SK-N-SH (cell line): ENCODE results near the gene DTNBP1. TPM values are rescaled to one million over a fixed set of nuclear protein-coding genes. Genes with fewer than 3 reads are reported as not detected.

Experiments used
- CTCF ChIA-PET: fragments of 300-600, 350-600 bp; formaldehyde crosslinking; extraction: SDS; loops from one replicate; lab custom pipeline; 2021; lab: Yijun Ruan, JAX
- POLR2A ChIA-PET: fragments of 350-600 bp; sonication (Branson Sonifier 250); formaldehyde crosslinking; extraction: SDS; loops from one replicate; lab custom pipeline; 2020; ENCODE audit warnings: antibody characterized with exemption, inconsistent platforms; lab: Yijun Ruan, JAX
- DNase-seq: peaks from one replicate; pipeline ENCODE4 v3.0.0; 2012
- H2AFZ ChIP-seq: fragments of 200-600 bp; sonication (generic); 2 replicates; pipeline ENCODE4 v1.8.1; 2016; ENCODE audit warnings: antibody characterized with exemption, mild to moderate bottlenecking, low read depth
- H3F3A ChIP-seq: fragments of 200-600 bp; sonication (generic); replicated peaks from 2 replicates; pipeline ENCODE3; 2016; ENCODE audit warnings: antibody characterized with exemption, mild to moderate bottlenecking; ENCODE audit not compliant: insufficient read depth
- H3K27ac ChIP-seq, 2 experiments: fragments of 200-500 bp in 1 of 2; fragments of 200-600 bp in 1 of 2; sonication (Bioruptor generic) in 1 of 2; sonication (generic), shearing (Covaris generic) in 1 of 2; 2 replicates each; pipeline versions ENCODE4 v1.5.1 to v1.6.1; 2014 to 2016; ENCODE audit warnings: low read depth in 2 of 2, inconsistent platforms in 1 of 2, low read length in 1 of 2, mild to moderate bottlenecking in 1 of 2, mixed read lengths in 1 of 2
- H3K27me3 ChIP-seq: fragments of 200-600 bp; sonication (generic), shearing (Covaris generic); 2 replicates; pipeline ENCODE4 v1.6.1; 2016; ENCODE audit warnings: mixed run types; ENCODE audit not compliant: insufficient read depth
- H3K36me3 ChIP-seq, 2 experiments: fragments of 200-500 bp in 1 of 2; fragments of 200-600 bp in 1 of 2; sonication (Bioruptor generic) in 1 of 2; sonication (generic) in 1 of 2; replicated peaks in 1 of 2; 2 replicates each; pipeline versions ENCODE3 to v1.5.1; 2014 to 2016; ENCODE audit warnings: low read length in 1 of 2, mild to moderate bottlenecking in 1 of 2; ENCODE audit not compliant: insufficient read depth in 2 of 2, control insufficient read depth in 1 of 2
- H3K4me1 ChIP-seq, 2 experiments: fragments of 200-500 bp in 1 of 2; fragments of 200-600 bp in 1 of 2; sonication (Bioruptor generic) in 1 of 2; sonication (generic), shearing (Covaris generic) in 1 of 2; 2 replicates each; pipeline versions ENCODE4 v1.5.1 to v1.6.1; 2014 to 2016; ENCODE audit warnings: low read depth in 1 of 2, low read length in 1 of 2, mixed run types in 1 of 2; ENCODE audit not compliant: insufficient read depth in 2 of 2, control insufficient read depth in 1 of 2
- H3K4me2 ChIP-seq: fragments of 200-600 bp; sonication (generic), shearing (Covaris generic); 2 replicates; pipeline ENCODE4 v1.6.1; 2017; ENCODE audit warnings: mixed run types
- H3K4me3 ChIP-seq, 2 experiments: fragments of 200-500 bp in 1 of 2; fragments of 200-600 bp in 1 of 2; sonication (Bioruptor generic) in 1 of 2; sonication (generic), shearing (Covaris generic) in 1 of 2; 2 replicates each; pipeline versions ENCODE4 v1.5.1 to v1.8.1; 2014 to 2016; ENCODE audit warnings: low read depth in 2 of 2, inconsistent platforms in 1 of 2, low read length in 1 of 2, mild to moderate bottlenecking in 1 of 2, mixed read lengths in 1 of 2, moderate library complexity in 1 of 2
- H3K79me2 ChIP-seq: fragments of 200-600 bp; sonication (generic); 2 replicates; pipeline ENCODE4 v1.8.1; 2017; ENCODE audit warnings: mild to moderate bottlenecking; ENCODE audit not compliant: insufficient read depth
- H3K9ac ChIP-seq: fragments of 200-600 bp; sonication (generic); 2 replicates; pipeline ENCODE4 v1.6.1; 2017; ENCODE audit warnings: mixed run types
- H3K9me2 ChIP-seq: fragments of 200-600 bp; sonication (generic); 2 replicates; pipeline ENCODE4 v1.6.1; 2017; ENCODE audit warnings: mixed run types
- H3K9me3 ChIP-seq: fragments of 200-600 bp; sonication (generic); 2 replicates; pipeline ENCODE4 v1.6.1; 2017; ENCODE audit warnings: mixed run types, mild to moderate bottlenecking, moderate library complexity
- H4K20me1 ChIP-seq: fragments of 200-600 bp; sonication (generic); 2 replicates; pipeline ENCODE4 v1.6.1; 2017; ENCODE audit warnings: mild to moderate bottlenecking, mixed run types; ENCODE audit not compliant: insufficient read depth
- EZH2phosphoT487 ChIP-seq: fragments of 200-600 bp; sonication (generic); IDR thresholded peaks from 2 replicates; pipeline ENCODE4 v1.6.1; 2017; ENCODE audit warnings: low read depth, mixed run types, mild to moderate bottlenecking, antibody characterized with exemption, moderate library complexity, borderline replicate concordance
- FOSL2 ChIP-seq: IDR thresholded peaks from 2 replicates; pipeline ENCODE4 v1.4.0; 2012; ENCODE audit warnings: low read depth, mild to moderate bottlenecking, moderate library complexity, borderline replicate concordance
- FOXJ3 ChIP-seq: sonication (generic); formaldehyde crosslinking; IDR thresholded peaks from 2 replicates; pipeline ENCODE4 v1.5.1; 2020; ENCODE audit warnings: mild to moderate bottlenecking, missing genetic modification reagents
- GATA2 ChIP-seq: sonication (generic); formaldehyde crosslinking; IDR thresholded peaks from 2 replicates; pipeline ENCODE4 v1.5.0; 2020; ENCODE audit warnings: mild to moderate bottlenecking, missing genetic modification reagents
- MXI1 ChIP-seq: IDR thresholded peaks from 2 replicates; pipeline ENCODE4 v1.6.1; 2012; ENCODE audit warnings: mild to moderate bottlenecking, low read depth, low read length, improper control_type of control experiment
- RFX5 ChIP-seq: IDR thresholded peaks from 2 replicates; pipeline ENCODE4 v1.6.1; 2012; ENCODE audit warnings: mild to moderate bottlenecking, improper control_type of control experiment, low read length
- TAF1 ChIP-seq: IDR thresholded peaks from 2 replicates; pipeline ENCODE4 v1.6.1; 2012; ENCODE audit warnings: low read depth, mild to moderate bottlenecking, low read length, moderate library complexity, borderline replicate concordance
- TEAD4 ChIP-seq: IDR thresholded peaks from 2 replicates; pipeline ENCODE4 v1.4.0; 2012; ENCODE audit warnings: mild to moderate bottlenecking, borderline replicate concordance; ENCODE audit not compliant: insufficient read depth
- WGBS: methylation state at CpG from one replicate; pipeline ENCODE4 v1.1.6; 2017; ENCODE audit warnings: low lambda C conversion rate; 5-methylcytosine and 5-hydroxymethylcytosine counted together
- polyA plus RNA-seq, 3 experiments: library from polyadenylated mRNA; depleted of rRNA; stranded (reverse); fragments of >200 nt; gene quantifications; 2 replicates each; pipeline ENCODE4 v1.2.3, GENCODE V29; 2012
- TF ChIP-seq, protein P1 (sequence below): IDR thresholded peaks from 2 replicates; pipeline ENCODE4 v1.6.1; 2012; ENCODE audit warnings: mild to moderate bottlenecking, low read depth, low read length, moderate library complexity
- TF ChIP-seq, protein P2 (sequence below): fragments of 150-350 bp; IDR thresholded peaks from 2 replicates; pipeline ENCODE4 v1.6.1; 2017; ENCODE audit warnings: antibody characterized with exemption, low read length, low read depth, borderline replicate concordance
- TF ChIP-seq, protein P3 (sequence below): IDR thresholded peaks from 2 replicates; pipeline ENCODE4 v1.4.0; 2012; ENCODE audit warnings: low read depth, borderline replicate concordance

The DTNBP1 gene
- polyA plus RNA-seq, 1 of the 3 experiments (the other 2 are of a cell fraction), result 19.7 TPM

DNA sequence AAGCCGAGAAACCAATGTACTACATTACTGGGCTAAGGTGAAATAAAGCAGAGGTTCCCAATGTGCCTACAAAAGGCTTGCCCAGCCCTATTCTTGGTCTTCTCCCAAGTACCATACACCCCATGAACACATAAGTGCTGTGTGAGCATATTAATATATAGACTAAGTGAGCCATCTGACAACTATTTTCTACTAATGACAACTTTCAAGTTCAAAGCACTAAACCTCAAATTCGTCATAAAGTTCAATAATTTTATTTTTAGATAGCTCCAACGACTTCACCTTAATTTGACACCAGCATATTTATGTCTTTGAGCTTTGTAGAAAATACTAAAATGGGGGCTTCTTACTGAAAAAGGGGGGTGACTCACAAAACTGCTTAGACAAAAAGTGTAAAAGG lies 6.7 kb downstream of the DTNBP1 start (continued):
- TF ChIP-seq, protein P1, sequence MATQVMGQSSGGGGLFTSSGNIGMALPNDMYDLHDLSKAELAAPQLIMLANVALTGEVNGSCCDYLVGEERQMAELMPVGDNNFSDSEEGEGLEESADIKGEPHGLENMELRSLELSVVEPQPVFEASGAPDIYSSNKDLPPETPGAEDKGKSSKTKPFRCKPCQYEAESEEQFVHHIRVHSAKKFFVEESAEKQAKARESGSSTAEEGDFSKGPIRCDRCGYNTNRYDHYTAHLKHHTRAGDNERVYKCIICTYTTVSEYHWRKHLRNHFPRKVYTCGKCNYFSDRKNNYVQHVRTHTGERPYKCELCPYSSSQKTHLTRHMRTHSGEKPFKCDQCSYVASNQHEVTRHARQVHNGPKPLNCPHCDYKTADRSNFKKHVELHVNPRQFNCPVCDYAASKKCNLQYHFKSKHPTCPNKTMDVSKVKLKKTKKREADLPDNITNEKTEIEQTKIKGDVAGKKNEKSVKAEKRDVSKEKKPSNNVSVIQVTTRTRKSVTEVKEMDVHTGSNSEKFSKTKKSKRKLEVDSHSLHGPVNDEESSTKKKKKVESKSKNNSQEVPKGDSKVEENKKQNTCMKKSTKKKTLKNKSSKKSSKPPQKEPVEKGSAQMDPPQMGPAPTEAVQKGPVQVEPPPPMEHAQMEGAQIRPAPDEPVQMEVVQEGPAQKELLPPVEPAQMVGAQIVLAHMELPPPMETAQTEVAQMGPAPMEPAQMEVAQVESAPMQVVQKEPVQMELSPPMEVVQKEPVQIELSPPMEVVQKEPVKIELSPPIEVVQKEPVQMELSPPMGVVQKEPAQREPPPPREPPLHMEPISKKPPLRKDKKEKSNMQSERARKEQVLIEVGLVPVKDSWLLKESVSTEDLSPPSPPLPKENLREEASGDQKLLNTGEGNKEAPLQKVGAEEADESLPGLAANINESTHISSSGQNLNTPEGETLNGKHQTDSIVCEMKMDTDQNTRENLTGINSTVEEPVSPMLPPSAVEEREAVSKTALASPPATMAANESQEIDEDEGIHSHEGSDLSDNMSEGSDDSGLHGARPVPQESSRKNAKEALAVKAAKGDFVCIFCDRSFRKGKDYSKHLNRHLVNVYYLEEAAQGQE, result no peak

DNA sequence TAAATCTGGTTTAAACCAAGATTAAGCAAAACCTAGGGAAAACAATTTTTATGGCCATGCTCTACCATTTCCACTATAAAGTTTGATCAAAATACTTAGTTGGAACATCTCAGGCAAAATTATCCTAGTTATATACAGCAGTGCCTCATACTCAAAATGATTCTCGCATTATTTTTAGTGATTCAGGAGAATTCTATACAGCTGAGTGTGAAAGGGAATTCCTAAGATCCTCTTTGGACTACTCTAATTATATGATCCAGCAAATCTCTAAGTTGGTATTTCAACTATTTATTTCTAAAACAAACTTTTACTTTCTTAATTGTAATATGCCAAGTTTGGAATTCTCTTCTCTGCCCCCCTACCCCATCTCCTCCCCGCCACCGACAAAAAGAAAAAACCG lies 8.6 kb downstream of the DTNBP1 start:
- H3K4me3 ChIP-seq, result no peak overlapping the region
- no peak overlapping the region for H2AFZ ChIP-seq
- POLR2A ChIA-PET, result no interaction called here
- H3K4me1 ChIP-seq, result peaks cover 3 to 7% of the 10 kb centered on the region in 2 experiments; a peak in 2 of 4 replicates
- no peaks in the 10 kb centered on the region for H3K9me3 ChIP-seq
- DNase-seq, result no peak
- H4K20me1 ChIP-seq, result no peaks in the 10 kb centered on the region
- TF ChIP-seq GATA2 (CRISPR knock-in tag) (no peak), RFX5 (no peak), FOXJ3 (CRISPR knock-in tag) (no peak), TAF1 (no peak), FOSL2 (no peak)
- TF ChIP-seq, protein P2, sequence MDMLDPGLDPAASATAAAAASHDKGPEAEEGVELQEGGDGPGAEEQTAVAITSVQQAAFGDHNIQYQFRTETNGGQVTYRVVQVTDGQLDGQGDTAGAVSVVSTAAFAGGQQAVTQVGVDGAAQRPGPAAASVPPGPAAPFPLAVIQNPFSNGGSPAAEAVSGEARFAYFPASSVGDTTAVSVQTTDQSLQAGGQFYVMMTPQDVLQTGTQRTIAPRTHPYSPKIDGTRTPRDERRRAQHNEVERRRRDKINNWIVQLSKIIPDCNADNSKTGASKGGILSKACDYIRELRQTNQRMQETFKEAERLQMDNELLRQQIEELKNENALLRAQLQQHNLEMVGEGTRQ, result no peak
- TF ChIP-seq, protein P3, sequence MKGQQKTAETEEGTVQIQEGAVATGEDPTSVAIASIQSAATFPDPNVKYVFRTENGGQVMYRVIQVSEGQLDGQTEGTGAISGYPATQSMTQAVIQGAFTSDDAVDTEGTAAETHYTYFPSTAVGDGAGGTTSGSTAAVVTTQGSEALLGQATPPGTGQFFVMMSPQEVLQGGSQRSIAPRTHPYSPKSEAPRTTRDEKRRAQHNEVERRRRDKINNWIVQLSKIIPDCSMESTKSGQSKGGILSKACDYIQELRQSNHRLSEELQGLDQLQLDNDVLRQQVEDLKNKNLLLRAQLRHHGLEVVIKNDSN, result no peak
- whole genome bisulfite sequencing, result 94% methylated on average over 4 of the region's 4 CpGs
- H3K4me2 ChIP-seq, result no peak overlapping the region
- CTCF ChIA-PET, result no interaction called here
- H3K27ac ChIP-seq, result no peak overlapping the region
- H3K27me3 ChIP-seq, result no peaks in the 10 kb centered on the region
- H3K9me2 ChIP-seq, result no peaks in the 10 kb centered on the region
- no peak overlapping the region for H3K9ac ChIP-seq
- H3F3A ChIP-seq, result no peaks in the 10 kb centered on the region
- H3K79me2 ChIP-seq, result peaks cover 3% of the 10 kb centered on the region; the same call in 1 of the 2 replicates
- H3K36me3 ChIP-seq, result peaks cover 0 to 6% of the 10 kb centered on the region in 2 experiments

DNA sequence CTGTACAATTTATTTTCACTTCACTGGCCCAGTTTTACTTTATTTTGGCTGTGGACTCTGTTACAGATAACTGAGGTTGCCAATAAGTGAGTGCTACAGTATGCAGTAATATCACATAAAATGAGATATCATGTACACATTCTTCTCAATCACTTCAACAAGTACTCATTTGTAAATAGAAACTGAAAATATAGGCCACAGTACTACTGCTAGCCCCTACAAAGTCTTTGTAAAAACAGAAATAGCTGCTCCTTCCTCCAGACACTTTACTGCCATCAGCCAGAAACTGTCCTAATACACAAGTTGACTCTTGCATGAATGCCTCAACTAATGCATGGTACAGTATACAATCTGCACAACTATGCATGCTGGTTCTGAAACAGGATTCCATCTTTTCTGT lies 9.2 kb downstream of the DTNBP1 start:
- H4K20me1 ChIP-seq, result no peaks in the 10 kb centered on the region
- peaks cover 3% of the 10 kb centered on the region; the same call in 1 of the 2 replicates for H3K79me2 ChIP-seq
- TF ChIP-seq, protein P1, result no peak
- TF ChIP-seq TEAD4, result no peak
- no peak for TF ChIP-seq EZH2phosphoT487
- TF ChIP-seq GATA2 (CRISPR knock-in tag), result no peak
- no peak for TF ChIP-seq MXI1
- H3K4me1 ChIP-seq, result peaks cover 3 to 5% of the 10 kb centered on the region in 2 experiments; a peak in 2 of 4 replicates
- no peaks in the 10 kb centered on the region for H3K9me2 ChIP-seq
- H3K36me3 ChIP-seq, result peaks cover 2 to 6% of the 10 kb centered on the region in 2 experiments
- no peak overlapping the region for H3K27ac ChIP-seq
- H3K4me2 ChIP-seq, result no peak overlapping the region
- H2AFZ ChIP-seq, result no peak overlapping the region
- no peak overlapping the region for H3K4me3 ChIP-seq
- no peak for DNase-seq
- no peak overlapping the region for H3K9ac ChIP-seq
- ChIA-PET POLR2A (no interaction called here), CTCF (interaction anchor here (0.7 to 2.2 kb wide), 4 partner anchors 9 to 31 kb away, joined by 3 to 5 read pairs (median 4); no protein-coding TSS in a partner anchor)
- no peaks in the 10 kb centered on the region for H3K27me3 ChIP-seq
- H3F3A ChIP-seq, result no peaks in the 10 kb centered on the region
- no peaks in the 10 kb centered on the region for H3K9me3 ChIP-seq
